Skin epidermis (tissue), 12 donors: ENCODE measurements around the gene TNXB.
"Not testable (repeated sequence)": the region's sequence is repeated elsewhere in the genome, so short reads cannot be mapped to it uniquely, and the experiment has no call there.

Source experiments
- H3K27ac ChIP-seq, 21 experiments: fragments of 200-600 bp; sonication (generic) in 11 of 21; one replicate each; pipeline ENCODE4 v1.5.0; 2020; ENCODE audit warnings: mild to moderate bottlenecking in 3 of 21, inconsistent platforms in 2 of 21, moderate library complexity in 2 of 21
- H3K4me3 ChIP-seq, 7 experiments: fragments of 200-600 bp; sonication (generic) in 2 of 7; one replicate each; pipeline ENCODE4 v1.5.0; 2020; ENCODE audit warnings: inconsistent platforms in 2 of 7, mild to moderate bottlenecking in 2 of 7, moderate library complexity in 1 of 7

Gene TNXB

DNA sequence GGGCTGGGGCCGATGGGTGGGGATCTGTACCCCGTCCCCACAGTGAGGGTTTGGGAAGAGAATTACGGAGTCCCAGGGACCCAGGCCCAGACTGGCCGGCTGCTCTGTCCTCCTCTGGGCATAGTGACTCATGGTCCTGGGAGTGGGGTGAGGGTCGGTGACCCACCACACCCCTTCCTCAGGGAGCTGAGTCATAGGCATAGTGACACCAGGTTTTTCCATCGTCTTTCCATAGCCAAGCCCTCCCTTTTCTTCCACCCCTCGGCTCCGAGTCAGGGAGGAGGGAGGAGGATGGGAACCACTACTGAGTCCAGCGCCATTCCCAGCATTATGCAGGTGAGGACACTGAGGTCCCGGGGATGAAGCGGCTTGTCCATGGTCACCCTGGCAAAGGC, 62.1 kb downstream of the TNXB start:
- H3K27ac ChIP-seq: peak overlapping the region in 12 of 21 experiments; percentile 15 to 92 (median 74)
- H3K4me3 ChIP-seq: no peak overlapping the region

DNA sequence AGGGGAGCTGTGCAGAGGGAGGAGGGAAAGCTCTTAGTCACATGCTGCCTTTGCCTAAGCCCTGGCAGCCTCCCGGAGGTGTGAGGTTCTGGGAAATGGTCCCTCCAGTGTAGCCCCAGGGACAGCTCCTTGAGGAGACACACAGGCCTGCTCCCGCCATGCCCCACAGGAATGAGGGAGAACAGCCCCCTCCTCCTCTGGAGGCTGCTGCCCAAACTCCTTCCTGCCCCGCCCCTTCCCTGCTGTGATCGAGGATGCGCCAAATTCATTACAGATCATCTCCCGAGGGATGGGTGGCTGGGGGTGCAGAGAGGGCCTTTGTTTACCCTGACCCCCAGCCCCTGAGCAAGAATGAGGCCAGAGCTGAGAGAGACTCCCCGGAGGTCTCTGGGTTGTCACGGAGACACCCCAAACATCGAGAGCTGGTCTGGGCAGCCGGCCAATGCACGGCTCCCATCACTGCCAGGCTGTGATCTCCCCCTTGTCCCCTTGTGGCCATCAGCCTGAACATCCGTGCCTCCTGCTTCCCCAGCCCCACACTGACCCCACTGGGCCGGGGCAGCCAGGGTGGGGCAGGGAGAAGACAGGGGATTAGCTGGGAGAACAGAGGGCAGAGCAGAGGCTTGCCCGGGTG, 62.6 kb downstream of the TNXB start:
- Histone ChIP-seq H3K4me3 (no peak overlapping the region), H3K27ac (peak overlapping the region in 13 of 21 experiments; percentile 15 to 92 (median 74))

DNA sequence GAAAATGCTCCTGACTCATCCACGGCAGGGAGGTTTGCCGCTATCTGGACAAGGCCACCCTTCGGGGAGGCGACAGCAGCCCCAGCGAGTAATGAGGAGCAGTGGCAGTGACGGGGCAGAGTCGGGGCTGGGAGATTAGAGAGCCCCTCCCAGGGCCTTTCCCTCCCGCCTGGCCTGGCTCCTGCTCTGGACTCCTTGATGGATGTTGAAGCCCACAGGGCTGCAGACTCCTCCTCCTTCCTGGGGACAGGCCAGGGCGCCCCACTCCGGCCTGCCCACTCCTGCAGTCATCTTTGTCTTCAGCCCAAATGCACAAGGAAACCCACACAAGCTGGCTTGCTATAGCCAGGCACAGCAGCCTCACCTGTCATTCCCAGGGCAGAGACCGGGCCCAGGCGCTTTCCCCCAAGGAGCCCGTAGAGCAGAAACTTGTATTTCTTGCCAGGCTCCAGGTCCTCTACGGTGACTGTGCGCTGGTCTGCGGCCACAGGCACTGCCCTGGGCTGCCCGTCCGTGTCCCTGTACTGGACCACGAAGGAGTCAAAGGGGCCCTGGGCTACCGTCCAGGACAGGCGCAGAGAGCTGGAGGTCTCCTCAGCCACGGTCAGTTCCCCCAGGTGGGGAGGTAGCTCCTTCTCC, 63.2 kb downstream of the TNXB start:
- no peak overlapping the region for H3K4me3 ChIP-seq
- H3K27ac ChIP-seq: peak overlapping the region in 13 of 21 experiments; percentile 15 to 92 (median 74)

DNA sequence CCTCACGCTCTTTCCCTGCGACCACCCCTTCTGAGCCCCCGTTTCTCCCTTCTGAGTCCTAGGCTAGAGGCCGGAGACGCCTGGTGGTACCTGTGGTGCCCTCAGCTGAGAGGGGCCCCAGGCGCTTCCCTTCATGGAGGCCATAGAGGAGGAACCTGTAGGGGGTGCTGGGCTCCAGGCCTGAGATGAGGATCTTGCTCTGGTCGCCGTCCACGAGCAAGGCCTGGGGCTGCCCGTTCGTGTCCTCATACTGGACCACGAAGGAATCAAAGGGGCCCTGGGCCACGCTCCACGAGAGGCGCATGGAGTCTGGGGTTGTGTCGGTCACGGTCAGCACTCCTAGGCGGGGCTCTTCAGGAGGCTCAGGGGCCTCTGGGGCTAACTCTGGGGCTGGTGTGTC, 64.2 kb downstream of the TNXB start:
- H3K4me3 ChIP-seq: not testable (repeated sequence)

DNA sequence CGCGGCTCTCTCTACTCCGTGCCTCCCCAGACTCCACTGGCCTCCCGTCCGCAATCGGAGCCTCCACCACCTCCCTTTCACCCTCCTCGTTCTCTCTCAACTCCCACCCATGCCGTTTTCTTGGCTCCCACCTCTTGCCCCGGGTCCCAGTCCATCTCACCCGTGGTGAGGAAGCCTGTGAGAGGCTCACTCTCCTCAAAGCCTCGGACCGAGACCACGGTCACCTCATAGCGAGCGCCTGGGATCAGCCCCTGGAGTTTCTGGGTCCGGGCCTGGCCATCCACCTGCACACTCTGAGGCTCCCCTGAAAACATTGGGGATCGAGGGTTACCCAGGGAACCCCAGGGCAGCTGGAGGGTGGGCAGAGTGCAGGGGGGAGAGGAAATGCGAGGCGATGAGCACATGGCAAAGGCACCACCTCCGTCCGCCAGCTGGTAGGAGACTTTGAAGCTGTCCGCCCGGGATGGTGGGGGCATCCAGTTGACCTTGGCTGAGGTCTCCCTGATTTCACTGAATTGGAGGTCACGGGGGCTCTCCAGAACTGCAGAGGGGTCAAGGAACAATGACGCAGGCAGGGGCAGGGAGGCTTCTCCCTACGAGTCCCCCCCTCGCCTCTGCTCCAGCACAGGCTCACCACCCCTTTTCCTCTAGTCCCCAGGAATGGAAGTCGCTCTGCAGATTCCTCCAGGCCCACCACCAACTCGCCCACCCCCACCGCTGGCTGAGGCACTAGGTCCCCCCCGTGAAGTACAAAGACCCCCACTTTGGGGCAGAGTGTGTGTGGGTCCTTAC, 65.4 kb downstream of the TNXB start:
- H3K27ac ChIP-seq, H3K4me3 ChIP-seq: not testable (repeated sequence)

More for the DNA sequence above, 64.2 kb downstream of the TNXB start:
- H3K27ac ChIP-seq: not testable (repeated sequence)

DNA sequence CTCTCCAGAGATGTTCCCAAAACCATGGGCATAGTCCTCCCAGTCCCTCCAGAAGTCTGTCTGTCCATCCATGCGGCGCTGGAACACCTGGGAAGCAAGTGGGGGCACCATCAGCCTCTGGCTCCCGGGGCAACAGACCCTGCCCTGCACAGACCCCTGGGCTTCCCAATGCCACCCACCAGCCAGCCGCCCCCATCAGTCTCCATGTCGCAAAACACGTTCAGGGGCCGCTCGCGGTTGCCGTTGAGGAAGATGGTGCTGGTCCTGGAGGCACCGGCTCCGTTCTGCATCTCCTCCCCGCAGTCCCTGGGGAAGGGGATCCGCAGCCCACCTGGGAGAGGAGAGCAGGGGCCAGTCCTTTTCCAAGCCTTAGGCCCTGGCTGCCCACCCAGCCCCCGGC, 66.9 kb downstream of the TNXB start:
- not testable (repeated sequence) for H3K4me3 ChIP-seq, H3K27ac ChIP-seq

DNA sequence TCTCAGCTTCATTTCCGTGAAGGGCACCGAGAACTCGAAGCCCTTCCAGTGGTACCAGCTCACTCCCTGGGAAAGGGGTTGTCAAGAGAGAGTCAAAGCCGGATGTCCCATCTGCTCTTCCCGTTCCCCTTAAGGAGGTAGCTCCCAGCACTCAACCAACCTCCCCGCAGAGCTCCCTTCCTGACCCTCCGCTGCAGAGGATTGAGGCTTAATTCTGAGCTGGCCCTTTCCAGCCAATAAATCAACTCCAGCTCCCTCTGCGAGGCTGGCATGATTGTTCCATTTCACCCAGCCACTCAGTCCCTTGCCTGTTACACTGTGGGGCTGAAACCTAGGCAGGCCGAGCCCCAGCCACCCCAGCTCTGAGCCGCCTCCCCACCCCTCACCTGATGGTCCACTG, 67.8 kb downstream of the TNXB start:
- H3K4me3 ChIP-seq: not testable (repeated sequence)

DNA sequence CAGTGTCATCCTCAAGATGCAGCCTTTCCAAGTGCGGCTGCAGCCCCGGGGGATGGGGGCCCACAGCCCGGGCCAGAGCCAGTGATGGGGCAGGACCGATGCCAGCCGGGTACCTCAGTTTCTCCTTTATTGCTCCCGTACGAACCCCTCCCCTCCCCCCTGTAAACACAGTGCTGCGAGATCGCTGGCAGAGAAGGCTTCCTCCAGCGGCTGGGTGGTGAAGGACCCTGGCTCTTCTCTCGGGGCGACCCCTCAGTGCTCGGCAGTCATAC, 68.2 kb downstream of the TNXB start:
- not testable (repeated sequence) for H3K4me3 ChIP-seq, H3K27ac ChIP-seq

More for the DNA sequence above, 67.8 kb downstream of the TNXB start:
- H3K27ac ChIP-seq: not testable (repeated sequence)

DNA sequence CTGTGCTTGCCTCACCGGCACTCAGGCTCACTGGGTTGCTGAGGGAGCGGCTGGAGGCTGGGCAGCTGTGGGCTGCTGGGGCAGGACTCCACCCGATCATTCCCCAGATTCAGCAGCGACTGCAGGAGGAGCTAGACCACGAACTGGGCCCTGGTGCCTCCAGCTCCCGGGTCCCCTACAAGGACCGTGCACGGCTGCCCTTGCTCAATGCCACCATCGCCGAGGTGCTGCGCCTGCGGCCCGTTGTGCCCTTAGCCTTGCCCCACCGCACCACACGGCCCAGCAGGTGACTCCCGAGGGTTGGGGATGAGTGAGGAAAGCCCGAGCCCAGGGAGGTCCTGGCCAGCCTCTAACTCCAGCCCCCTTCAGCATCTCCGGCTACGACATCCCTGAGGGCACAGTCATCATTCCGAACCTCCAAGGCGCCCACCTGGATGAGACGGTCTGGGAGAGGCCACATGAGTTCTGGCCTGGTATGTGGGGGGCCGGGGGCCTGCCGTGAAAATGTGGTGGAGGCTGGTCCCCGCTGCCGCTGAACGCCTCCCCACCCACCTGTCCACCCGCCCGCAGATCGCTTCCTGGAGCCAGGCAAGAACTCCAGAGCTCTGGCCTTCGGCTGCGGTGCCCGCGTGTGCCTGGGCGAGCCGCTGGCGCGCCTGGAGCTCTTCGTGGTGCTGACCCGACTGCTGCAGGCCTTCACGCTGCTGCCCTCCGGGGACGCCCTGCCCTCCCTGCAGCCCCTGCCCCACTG, 68.7 kb downstream of the TNXB start:
- not testable (repeated sequence) for H3K27ac ChIP-seq, H3K4me3 ChIP-seq

DNA sequence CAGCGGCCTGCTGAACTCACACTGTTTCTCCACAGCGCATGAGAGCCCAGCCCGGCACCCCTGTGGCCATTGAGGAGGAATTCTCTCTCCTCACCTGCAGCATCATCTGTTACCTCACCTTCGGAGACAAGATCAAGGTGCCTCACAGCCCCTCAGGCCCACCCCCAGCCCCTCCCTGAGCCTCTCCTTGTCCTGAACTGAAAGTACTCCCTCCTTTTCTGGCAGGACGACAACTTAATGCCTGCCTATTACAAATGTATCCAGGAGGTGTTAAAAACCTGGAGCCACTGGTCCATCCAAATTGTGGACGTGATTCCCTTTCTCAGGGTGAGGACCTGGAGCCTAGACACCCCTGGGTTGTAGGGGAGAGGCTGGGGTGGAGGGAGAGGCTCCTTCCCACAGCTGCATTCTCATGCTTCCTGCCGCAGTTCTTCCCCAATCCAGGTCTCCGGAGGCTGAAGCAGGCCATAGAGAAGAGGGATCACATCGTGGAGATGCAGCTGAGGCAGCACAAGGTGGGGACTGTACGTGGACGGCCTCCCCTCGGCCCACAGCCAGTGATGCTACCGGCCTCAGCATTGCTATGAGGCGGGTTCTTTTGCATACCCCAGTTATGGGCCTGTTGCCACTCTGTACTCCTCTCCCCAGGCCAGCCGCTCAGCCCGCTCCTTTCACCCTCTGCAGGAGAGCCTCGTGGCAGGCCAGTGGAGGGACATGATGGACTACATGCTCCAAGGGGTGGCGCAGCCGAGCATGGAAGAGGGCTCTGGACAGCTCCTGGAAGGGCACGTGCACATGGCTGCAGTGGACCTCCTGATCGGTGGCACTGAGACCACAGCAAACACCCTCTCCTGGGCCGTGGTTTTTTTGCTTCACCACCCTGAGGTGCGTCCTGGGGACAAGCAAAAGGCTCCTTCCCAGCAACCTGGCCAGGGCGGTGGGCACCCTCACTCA, 69.5 kb downstream of the TNXB start:
- H3K27ac ChIP-seq, H3K4me3 ChIP-seq: not testable (repeated sequence)

DNA sequence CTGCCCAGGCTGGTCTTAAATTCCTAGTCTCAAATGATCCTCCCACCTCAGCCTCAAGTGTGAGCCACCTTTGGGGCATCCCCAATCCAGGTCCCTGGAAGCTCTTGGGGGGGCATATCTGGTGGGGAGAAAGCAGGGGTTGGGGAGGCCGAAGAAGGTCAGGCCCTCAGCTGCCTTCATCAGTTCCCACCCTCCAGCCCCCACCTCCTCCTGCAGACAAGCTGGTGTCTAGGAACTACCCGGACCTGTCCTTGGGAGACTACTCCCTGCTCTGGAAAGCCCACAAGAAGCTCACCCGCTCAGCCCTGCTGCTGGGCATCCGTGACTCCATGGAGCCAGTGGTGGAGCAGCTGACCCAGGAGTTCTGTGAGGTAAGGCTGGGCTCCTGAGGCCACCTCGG, 70.3 kb downstream of the TNXB start:
- H3K27ac ChIP-seq, H3K4me3 ChIP-seq: not testable (repeated sequence)

DNA sequence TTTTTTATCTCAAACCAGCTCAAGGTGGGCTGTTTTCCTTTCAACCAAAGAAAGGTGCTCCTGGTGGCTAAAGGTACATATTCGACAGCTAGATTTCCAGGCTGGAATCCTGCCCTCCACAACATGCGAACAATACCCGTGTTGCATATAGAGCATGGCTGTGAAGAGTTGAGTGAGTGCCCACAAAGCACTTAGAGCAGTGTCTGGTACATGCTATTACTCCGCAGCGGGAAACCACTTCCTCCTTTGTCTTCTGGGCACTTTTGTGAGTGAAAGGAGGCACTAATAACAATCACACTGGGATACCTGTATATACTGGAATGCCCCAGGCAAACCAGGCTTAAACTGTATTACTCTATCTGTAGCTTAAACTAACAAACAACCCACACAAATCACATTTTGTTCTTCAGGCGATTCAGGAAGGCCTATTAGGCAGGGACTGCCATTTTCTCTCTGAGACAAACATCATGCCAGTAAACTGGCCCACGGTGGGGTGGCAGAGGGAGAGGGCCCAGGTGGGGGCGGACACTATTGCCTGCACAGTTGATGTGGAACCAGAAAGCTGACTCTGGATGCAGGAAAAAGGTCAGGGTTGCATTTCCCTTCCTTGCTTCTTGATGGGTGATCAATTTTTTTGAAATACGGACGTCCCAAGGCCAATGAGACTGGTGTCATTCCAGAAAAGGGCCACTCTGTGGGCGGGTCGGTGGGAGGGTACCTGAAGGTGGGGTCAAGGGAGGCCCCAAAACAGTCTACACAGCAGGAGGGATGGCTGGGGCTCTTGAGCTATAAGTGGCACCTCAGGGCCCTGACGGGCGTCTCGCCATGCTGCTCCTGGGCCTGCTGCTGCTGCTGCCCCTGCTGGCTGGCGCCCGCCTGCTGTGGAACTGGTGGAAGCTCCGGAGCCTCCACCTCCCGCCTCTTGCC, 71.3 kb downstream of the TNXB start, which contains the start of gene CYP21A2:
TSS of gene CYP21A2 (plus strand) at position 818 of the 927 bp plus-strand sequence. CDS start at position 826, 8 bp downstream.
- H3K27ac ChIP-seq, H3K4me3 ChIP-seq: not testable (repeated sequence)

DNA sequence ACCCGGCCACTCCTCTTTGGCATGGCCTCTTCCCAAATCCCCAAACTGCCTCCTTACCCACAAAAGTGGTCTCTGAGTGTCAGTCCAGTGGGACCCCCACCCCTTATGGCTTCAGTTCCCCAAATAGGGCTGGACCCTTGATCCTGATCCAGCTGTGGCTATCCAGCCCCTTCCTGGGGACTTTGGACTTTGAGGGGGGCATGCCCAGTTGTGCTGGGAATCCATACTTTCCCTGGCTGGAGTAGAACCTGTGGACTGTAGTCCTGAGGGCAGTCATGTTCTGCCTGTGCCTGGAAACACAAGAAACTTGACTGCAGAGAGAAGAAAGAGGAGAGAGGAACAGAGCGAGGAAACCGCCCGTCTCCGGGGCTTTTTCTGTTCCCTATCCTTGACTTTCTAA, 72.0 kb downstream of the TNXB start:
- not testable (repeated sequence) for H3K27ac ChIP-seq

DNA sequence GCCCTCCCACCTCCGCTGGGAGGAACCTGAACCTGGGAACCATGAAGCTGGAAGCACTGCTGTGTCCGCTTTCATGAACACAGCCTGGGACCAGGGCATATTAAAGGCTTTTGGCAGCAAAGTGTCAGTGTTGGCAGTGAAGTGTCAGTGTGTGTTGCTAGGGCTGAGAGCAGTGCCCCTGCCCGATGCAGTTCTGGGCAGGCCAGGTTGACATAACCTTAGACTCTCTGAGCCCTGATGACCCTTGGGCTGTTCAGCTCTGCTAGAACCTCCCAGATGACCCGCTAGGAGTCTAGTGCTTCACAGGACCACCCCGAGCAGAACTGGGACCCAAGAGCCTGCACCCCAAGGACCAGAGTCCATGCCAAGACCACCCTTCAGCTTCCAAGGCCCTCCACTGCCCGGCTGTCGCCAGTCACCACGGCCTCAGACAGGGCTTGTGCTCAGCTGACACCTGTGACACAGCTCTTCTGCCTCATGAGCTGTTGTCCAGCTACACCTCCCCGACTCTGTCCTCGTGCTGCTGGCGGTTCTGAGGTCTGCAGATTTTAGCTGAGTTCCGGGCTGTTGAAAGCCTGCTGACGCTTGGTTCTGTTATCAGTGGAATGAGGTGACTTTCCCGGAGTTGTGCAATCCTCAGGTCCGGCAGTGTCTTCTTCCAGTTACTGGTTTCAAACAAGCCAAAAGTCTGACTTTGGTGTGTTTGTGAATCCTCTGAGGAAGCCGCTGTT, 73.7 kb downstream of the TNXB start:
- not testable (repeated sequence) for H3K27ac ChIP-seq, H3K4me3 ChIP-seq

More for the DNA sequence above, 72.0 kb downstream of the TNXB start:
- not testable (repeated sequence) for H3K4me3 ChIP-seq

DNA sequence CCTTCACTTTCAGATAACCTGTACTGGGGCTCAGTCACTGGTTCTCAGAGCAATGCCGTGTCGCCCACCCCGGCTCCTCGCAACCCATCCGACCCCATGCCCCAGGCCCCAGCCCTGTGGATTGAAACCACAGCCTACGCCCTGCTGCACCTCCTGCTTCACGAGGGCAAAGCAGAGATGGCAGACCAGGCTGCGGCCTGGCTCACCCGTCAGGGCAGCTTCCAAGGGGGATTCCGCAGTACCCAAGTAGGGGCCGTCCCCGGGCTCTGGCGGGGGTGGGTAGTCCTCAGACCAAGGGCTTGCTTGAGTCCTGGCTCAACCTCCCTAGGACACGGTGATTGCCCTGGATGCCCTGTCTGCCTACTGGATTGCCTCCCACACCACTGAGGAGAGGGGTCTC, 79.6 kb downstream of the TNXB start:
- H3K27ac ChIP-seq, H3K4me3 ChIP-seq: not testable (repeated sequence)

DNA sequence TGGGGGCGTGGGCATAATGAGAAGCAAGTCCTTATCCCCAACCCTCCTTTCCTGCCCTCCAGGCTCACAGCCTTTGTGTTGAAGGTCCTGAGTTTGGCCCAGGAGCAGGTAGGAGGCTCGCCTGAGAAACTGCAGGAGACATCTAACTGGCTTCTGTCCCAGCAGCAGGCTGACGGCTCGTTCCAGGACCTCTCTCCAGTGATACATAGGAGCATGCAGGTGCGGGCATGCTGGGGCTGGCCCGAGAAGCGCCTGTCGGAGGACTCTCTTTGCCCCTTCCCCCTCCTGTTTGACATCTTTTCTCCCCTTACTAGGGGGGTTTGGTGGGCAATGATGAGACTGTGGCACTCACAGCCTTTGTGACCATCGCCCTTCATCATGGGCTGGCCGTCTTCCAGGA, 80.5 kb downstream of the TNXB start:
- not testable (repeated sequence) for H3K4me3 ChIP-seq, H3K27ac ChIP-seq

DNA sequence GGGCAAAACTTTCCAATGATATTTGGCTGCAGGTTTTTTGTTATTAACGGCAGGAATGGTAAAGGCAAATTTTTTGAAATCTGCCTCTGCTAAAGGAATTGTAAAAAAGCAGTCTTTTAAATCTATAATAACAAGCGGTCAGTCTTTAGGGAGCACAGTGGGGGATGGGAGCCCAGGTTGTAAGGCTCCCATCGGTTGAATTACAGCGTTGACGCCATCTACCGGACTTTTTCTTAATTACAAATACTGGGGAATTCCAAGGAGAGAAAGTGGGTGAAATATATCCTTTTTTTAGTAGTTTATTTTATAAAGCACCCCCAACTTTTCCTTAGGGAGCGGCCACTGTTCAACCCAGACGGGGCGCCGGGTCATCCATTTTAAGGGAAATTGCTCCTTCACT, 87.0 kb downstream of the TNXB start:
- not testable (repeated sequence) for H3K27ac ChIP-seq, H3K4me3 ChIP-seq

DNA sequence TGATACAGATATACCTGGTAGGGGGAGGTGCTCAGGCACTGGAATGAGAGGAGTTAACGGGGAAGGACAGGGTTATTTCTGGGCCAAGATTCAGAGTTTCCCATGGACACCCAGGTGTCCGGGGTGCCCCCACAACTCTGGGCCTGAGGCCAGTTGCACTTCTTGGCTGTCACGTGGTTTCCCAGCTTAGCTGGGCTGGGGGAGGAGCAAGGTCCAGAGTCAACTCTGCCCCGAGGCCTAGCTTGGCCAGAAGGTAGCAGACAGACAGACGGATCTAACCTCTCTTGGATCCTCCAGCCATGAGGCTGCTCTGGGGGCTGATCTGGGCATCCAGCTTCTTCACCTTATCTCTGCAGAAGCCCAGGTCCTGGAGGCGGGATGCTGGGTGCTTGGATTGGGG, 94.6 kb downstream of the TNXB start, which contains the start of gene C4B:
TSS of gene C4B (plus strand) at position 249 of the 400 bp plus-strand sequence. CDS start at position 300, 51 bp downstream.
- H3K27ac ChIP-seq, H3K4me3 ChIP-seq: not testable (repeated sequence)
